T-helper 1 cell treated with Interleukin-12 subunit alpha and Interleukin-12 subunit beta and Interleukin-4 antibody, amounts not matched to agents 30 μg/mL and 1 μg/mL, for 36 hours (primary cell): Measurements from ENCODE around the gene FNBP1L.

ENCODE experiments used
- H3K27ac Mint-ChIP-seq: one replicate; pipeline ENCODE4 v1.8.0; 2021; ENCODE audit warnings: mild to moderate bottlenecking, mixed read lengths
- H3K27me3 Mint-ChIP-seq: one replicate; pipeline ENCODE4 v1.8.0; 2021; ENCODE audit warnings: low read depth, mixed read lengths
- H3K36me3 Mint-ChIP-seq: one replicate; pipeline ENCODE4 v1.8.0; 2021; ENCODE audit warnings: low read depth, mixed read lengths
- H3K4me1 Mint-ChIP-seq: one replicate; pipeline ENCODE4 v1.8.0; 2021; ENCODE audit warnings: low read depth, mixed read lengths
- H3K4me3 Mint-ChIP-seq: one replicate; pipeline ENCODE4 v1.8.0; 2021; ENCODE audit warnings: mild to moderate bottlenecking, moderate library complexity, mixed read lengths
- H3K9me3 Mint-ChIP-seq: one replicate; pipeline ENCODE4 v1.8.0; 2021; ENCODE audit warnings: mixed read lengths

Gene FNBP1L

DNA sequence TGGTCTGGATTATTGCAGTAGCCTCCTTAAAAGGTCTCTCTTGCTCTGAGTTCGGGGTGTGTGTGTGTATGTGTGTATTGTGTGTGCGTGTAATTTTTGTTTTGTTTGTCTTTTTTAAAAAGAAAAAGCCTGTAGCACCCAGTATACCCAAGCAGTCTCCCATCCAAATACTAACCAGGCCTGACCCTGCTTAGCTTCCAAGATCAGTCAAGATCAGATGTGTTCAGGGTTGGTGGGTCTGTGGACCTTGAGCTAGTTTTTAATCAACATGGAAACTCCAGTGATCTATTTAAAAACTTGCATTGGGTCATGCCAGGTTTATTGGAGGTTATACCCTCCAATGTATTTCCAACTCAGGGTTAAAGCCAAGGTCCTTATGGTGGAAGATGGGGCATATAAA lies 40.3 kb downstream of the FNBP1L start:
- Mint-ChIP-seq H3K27me3 (peaks cover 19% of the 10 kb centered on the region), H3K36me3 (no peaks in the 10 kb centered on the region), H3K4me3 (no peak overlapping the region), H3K4me1 (no peaks in the 10 kb centered on the region), H3K9me3 (no peaks in the 10 kb centered on the region), H3K27ac (no peak overlapping the region)

DNA sequence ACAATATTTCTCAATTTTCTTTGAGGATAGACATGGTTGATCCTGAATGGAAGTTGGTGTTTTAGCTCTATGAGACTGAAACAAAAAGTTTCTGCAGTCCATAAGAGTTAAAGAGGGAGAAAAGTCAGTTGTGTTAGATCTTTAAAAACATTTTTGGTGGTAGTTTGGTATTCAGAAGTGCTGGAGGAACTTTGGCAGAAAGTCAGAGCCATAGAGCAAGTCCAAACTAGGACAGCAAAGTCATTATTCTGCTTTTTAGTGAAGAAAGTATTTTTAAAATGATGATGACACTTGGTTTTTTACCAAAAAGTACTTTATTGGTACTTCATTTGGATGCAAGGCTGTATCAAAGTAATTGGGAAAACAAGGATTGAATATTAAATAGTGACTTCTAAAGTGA lies 41.8 kb downstream of the FNBP1L start:
- peaks cover 19% of the 10 kb centered on the region for H3K27me3 Mint-ChIP-seq
- H3K4me1 Mint-ChIP-seq, result no peaks in the 10 kb centered on the region
- H3K9me3 Mint-ChIP-seq, result no peaks in the 10 kb centered on the region
- no peak overlapping the region for H3K27ac Mint-ChIP-seq
- H3K4me3 Mint-ChIP-seq, result no peak overlapping the region
- H3K36me3 Mint-ChIP-seq, result no peaks in the 10 kb centered on the region

DNA sequence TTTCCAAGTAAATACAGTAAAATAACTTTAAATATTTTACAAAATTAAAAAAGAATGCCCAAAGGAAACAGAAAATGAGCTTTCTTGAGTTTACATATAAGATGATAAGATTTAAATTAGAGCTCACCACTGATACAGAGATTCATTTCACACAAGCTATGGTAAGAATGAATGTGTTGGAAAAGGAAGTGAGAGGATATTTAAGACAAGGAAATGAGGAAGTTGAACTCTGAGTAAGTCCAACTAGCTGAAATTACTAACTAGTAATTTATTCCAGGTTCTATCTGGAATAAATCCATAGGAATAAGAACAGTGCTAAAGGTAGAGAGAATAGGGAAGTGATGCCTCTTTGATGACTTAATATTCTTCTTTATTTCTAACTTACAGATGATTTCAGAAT lies 42.4 kb downstream of the FNBP1L start:
- Mint-ChIP-seq H3K4me3 (no peak overlapping the region), H3K27me3 (peaks cover 19% of the 10 kb centered on the region), H3K4me1 (no peaks in the 10 kb centered on the region), H3K36me3 (no peaks in the 10 kb centered on the region), H3K27ac (no peak overlapping the region), H3K9me3 (no peaks in the 10 kb centered on the region)

DNA sequence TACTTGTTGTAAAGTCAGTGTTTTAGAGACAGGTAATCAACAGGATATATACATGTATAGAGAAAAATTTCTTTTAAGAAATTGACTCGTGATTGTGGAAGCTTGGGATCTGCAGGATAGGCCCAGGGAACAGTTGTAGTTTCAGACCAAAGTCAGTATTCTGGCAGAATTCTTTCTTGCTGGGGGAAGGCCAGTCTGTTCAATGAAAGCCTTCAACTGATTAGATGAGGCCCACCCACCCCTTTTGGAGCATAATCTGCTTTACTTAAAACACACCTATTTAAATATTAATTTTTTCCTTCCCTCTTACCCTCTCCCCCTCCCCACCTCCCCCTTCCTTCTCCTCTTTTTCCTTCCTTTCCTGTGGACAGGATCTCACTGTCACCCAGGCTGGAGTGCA lies 48.0 kb downstream of the FNBP1L start:
- Mint-ChIP-seq H3K9me3 (no peaks in the 10 kb centered on the region), H3K36me3 (no peaks in the 10 kb centered on the region), H3K4me3 (no peak overlapping the region), H3K4me1 (no peaks in the 10 kb centered on the region), H3K27ac (no peak overlapping the region), H3K27me3 (peaks cover 7% of the 10 kb centered on the region)

DNA sequence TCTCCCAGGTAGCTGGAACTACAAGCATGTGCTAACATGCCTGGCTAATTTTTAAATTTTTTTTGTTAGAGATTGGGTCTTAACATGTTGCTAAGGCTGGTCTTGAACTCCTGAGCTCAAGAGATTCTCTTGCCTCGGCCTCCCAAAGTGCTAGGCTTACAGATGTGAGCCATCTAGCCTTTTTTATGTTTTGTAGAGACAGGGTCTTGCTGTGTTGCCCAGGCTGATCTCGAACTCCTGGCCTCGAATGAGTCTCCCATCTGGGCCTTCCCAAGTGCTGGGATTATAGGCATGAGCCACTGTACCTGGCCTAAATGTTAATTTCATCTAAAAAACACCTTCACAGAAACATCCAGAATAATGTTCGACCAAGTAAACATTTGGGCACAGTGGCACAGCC lies 48.6 kb downstream of the FNBP1L start:
- Mint-ChIP-seq H3K9me3 (no peaks in the 10 kb centered on the region), H3K27me3 (peaks cover 4% of the 10 kb centered on the region), H3K27ac (no peak overlapping the region)

DNA sequence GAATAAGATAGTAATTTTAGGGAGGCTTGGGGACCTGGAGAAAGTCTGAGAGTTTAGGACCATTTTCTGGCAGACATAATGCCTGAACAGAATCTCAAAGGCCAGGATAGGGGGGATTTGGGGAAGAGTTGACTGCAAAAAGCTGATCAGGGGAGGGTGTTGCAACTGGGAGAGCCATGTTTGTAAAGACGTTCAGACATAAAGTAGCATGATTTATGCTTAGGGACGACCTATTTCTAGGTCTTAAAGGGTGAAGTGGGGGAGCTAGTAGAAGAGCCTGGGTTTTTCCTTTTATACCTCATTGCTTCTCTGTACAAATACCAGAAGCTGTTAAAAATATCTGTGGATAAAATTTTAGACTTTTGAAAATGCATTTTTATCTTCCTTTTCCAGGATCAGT lies 51.2 kb downstream of the FNBP1L start:
- H3K9me3 Mint-ChIP-seq, result no peaks in the 10 kb centered on the region
- no peaks in the 10 kb centered on the region for H3K36me3 Mint-ChIP-seq
- H3K27me3 Mint-ChIP-seq, result peaks cover 11% of the 10 kb centered on the region
- no peak overlapping the region for H3K4me3 Mint-ChIP-seq
- H3K27ac Mint-ChIP-seq, result no peak overlapping the region
- no peaks in the 10 kb centered on the region for H3K4me1 Mint-ChIP-seq

More for the DNA sequence above, 48.6 kb downstream of the FNBP1L start:
- H3K36me3 Mint-ChIP-seq, result no peaks in the 10 kb centered on the region
- H3K4me3 Mint-ChIP-seq, result no peak overlapping the region
- H3K4me1 Mint-ChIP-seq, result no peaks in the 10 kb centered on the region

DNA sequence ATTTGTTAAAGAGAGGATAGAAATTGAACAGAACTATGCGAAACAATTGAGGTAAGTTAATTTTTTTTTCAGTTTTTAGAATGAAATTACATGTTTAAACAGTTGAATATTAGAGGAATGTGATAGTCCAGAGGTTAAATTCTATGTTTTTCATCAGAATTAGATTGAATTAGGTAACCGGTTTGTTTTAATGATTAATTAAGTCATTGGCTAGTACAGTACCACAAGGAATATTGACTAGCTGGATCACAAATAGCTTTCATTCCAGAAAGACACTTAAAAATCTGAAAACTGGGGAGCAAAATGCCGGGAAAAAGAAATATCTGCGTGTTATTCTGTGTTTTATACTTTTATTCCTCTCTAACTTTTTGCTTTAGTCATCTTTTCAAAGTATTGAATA lies 51.6 kb downstream of the FNBP1L start:
- Mint-ChIP-seq H3K27ac (no peak overlapping the region), H3K9me3 (no peaks in the 10 kb centered on the region), H3K36me3 (no peaks in the 10 kb centered on the region), H3K27me3 (peaks cover 14% of the 10 kb centered on the region), H3K4me3 (no peak overlapping the region), H3K4me1 (no peaks in the 10 kb centered on the region)

DNA sequence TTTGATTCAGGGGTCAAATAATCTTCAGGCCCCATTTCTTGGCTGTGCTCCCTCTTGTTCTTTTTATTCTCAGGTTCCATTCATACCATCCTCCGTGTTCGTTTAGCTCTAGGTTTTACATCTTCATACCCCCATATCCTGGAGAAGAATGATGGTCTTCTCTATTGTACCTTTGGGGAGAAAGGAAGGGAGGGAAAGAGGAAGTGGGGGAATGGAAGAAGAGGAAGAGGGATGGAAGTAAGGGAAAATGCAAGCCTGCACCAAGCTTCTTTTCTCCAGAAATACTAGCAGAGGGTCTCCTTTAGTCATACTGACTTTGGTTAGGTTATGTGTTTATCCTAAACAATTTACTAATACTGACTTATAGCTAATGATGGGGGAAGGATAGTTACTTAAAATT lies 52.4 kb downstream of the FNBP1L start:
- H3K9me3 Mint-ChIP-seq, result no peaks in the 10 kb centered on the region
- no peaks in the 10 kb centered on the region for H3K4me1 Mint-ChIP-seq
- H3K27ac Mint-ChIP-seq, result no peak overlapping the region
- no peaks in the 10 kb centered on the region for H3K36me3 Mint-ChIP-seq
- H3K27me3 Mint-ChIP-seq, result peaks cover 16% of the 10 kb centered on the region
- H3K4me3 Mint-ChIP-seq, result no peak overlapping the region

DNA sequence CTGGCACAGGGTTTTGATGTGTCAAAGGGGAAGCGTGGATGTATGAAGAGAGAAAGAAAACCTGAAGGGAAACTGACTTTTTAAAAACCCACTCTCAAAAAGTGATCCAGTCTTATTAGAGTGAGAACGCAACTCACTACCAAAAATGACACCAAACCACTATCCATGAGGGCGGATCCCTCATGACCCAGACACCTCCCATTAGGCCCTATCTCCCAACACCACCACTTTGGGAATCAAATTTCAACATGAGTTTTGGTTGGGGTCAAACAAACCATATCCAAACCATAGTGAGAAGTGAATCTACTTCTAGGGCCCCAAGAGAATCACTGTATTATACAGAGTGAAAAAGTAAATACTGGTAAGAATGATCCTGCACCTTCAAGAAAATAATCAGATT lies 53.5 kb downstream of the FNBP1L start:
- Mint-ChIP-seq H3K36me3 (no peaks in the 10 kb centered on the region), H3K9me3 (no peaks in the 10 kb centered on the region), H3K27me3 (peaks cover 16% of the 10 kb centered on the region), H3K4me1 (no peaks in the 10 kb centered on the region), H3K4me3 (no peak overlapping the region), H3K27ac (no peak overlapping the region)

DNA sequence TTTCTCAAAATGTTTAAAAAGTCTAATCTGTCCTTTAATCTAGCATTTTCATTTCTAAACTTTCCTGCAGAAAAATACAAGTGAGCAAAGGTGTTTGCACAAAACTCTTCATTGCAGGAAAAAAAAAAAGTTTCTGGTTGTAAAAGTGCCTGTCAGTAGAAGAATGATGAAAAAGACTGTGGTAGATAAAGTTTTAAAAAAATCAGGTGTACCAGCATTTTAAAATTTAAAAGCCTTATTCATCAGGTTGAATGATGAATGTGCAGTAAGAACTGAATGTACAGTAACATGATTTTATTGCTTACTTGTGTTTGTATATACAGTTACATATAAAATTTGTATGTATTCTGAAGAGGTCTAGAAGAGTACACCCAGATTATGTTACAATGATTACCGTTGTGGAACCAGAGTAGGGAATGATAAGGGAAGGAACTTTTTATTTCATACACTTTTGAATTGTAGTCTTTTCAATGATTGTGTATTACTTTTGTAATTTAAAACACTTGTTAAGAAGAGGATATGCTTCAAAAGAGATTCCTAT lies 54.0 kb downstream of the FNBP1L start:
- no peaks in the 10 kb centered on the region for H3K36me3 Mint-ChIP-seq
- H3K4me3 Mint-ChIP-seq, result no peak overlapping the region
- no peaks in the 10 kb centered on the region for H3K4me1 Mint-ChIP-seq
- H3K27ac Mint-ChIP-seq, result no peak overlapping the region
- peaks cover 16% of the 10 kb centered on the region for H3K27me3 Mint-ChIP-seq
- no peaks in the 10 kb centered on the region for H3K9me3 Mint-ChIP-seq

DNA sequence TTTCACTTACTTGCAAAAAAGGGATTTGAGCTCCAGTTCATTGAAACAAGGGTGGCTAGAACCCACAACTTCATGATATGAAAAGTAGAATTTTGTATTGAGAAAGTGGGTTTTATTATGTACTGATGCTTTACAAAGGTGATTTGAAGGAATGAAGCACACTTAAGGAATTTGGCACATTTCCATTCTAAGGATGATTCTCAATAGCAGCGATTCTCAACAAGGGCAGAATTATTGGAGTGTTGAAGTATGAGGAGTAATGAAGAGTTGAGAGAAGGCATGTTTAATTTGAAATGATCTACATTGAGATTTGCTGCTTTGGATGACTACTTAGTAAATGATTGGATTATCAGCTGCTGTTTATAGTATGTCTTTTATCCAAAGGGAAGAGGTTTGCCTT lies 54.7 kb downstream of the FNBP1L start:
- no peak overlapping the region for H3K4me3 Mint-ChIP-seq
- H3K36me3 Mint-ChIP-seq, result no peaks in the 10 kb centered on the region
- H3K27me3 Mint-ChIP-seq, result peaks cover 16% of the 10 kb centered on the region
- H3K4me1 Mint-ChIP-seq, result no peaks in the 10 kb centered on the region
- H3K9me3 Mint-ChIP-seq, result no peaks in the 10 kb centered on the region
- no peak overlapping the region for H3K27ac Mint-ChIP-seq

DNA sequence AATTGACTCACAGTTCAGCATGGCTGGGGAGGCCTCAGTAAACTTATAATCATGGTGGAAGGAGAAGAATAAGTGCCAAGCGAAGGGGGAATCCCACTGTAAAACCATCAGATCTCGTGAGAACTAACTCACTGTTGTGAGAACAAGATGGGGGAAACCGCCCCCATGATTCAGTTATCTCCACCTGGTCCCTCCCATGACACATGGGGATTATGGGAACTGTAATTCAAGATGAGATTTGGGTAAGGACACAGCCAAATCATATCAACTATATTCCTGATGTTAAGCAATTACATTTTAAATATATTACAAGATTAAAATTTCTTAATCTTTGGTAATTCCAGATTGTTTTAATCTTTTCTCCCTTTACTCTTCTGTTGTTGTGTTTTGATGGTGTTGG lies 55.2 kb downstream of the FNBP1L start:
- Mint-ChIP-seq H3K36me3 (no peaks in the 10 kb centered on the region), H3K4me1 (no peaks in the 10 kb centered on the region), H3K27ac (no peak overlapping the region), H3K9me3 (no peaks in the 10 kb centered on the region), H3K4me3 (no peak overlapping the region), H3K27me3 (peaks cover 16% of the 10 kb centered on the region)

DNA sequence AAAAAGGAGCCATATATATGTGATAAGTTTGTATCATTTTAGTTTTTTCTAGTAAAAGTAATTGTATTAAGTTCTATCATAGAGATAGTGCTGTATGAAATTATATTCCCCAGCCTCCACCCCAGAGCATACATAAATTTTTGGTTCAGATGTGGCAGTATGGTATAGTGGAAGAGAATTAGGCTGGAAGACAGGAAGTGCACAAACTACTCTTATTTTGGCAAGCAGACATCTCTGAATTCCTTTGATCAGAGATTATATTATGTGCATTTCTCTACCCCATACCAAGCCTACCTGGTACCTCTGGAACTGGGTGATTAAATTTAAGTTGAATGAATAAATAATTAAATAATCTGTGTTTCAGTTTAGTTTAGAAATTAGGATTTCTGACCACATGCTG lies 55.9 kb downstream of the FNBP1L start:
- Mint-ChIP-seq H3K36me3 (no peaks in the 10 kb centered on the region), H3K9me3 (no peaks in the 10 kb centered on the region)

DNA sequence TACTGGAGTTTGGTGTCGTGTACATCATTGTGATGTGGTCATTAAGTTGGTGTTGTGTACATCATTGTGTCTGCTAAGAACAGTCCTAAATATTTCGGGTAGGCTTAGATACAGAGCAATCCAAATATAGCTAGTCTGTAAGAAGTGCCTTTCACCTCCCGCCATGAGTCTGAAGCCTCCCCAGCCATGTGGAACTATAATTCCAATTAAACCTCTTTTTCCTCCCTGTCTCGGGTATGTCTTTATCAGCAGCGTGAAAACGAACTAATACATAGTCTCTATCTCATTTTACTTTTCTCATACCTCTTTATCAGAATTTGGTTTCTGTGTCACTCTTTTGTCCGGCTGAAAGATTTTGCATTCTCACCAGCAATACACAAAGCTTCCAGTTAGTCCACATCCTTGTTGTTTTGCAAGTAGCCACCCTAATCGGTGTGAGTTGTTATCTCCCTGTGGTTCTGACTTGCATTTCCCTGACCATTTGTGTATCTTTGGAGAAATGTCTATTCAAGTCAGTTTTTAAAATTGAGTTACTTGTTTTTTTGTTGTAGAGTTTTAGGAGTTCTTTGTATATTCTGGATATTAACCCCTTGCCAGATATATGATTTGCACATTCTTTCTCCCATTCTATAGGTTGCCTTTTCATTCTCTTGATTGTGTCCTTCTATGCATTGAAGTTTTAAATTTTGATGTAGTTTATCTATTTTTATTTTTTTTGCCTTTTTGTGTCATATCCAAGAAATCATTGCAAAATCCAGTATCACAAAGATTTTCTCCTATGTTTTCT lies 56.5 kb downstream of the FNBP1L start:
- Mint-ChIP-seq H3K9me3 (no peaks in the 10 kb centered on the region), H3K4me1 (no peaks in the 10 kb centered on the region), H3K4me3 (no peak overlapping the region), H3K27me3 (peaks cover 12% of the 10 kb centered on the region), H3K27ac (no peak overlapping the region), H3K36me3 (no peaks in the 10 kb centered on the region)

More for the DNA sequence above, 55.9 kb downstream of the FNBP1L start:
- Mint-ChIP-seq H3K4me1 (no peaks in the 10 kb centered on the region), H3K27me3 (peaks cover 16% of the 10 kb centered on the region), H3K4me3 (no peak overlapping the region), H3K27ac (no peak overlapping the region)

DNA sequence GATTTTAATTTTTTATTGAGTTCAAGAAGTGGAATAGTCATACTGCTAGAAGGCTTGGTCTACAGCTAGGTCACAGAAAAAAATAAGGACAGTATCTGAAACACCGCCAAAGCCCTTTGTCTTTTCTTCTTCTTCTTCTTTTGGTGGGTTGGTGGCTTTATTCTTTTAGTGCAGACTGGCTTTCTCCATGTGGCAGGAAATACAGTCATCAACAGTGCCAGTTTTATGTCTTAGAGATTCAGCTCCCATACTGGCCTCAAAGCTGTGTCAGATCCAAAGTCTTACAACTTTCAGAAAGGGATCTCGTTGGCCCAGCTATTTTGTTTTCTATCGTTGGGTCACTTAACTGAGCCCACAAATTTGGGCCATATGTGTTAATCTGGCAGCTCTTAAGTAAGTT lies 58.2 kb downstream of the FNBP1L start:
- Mint-ChIP-seq H3K36me3 (no peaks in the 10 kb centered on the region), H3K4me1 (no peaks in the 10 kb centered on the region), H3K9me3 (no peaks in the 10 kb centered on the region), H3K4me3 (no peak overlapping the region), H3K27ac (no peak overlapping the region), H3K27me3 (peaks cover 12% of the 10 kb centered on the region)
